Parathyroid adenoma (tissue), 2 donors: ENCODE results near the gene MAPK8IP3.

Experiments used
- H2AFZ ChIP-seq: fragments of 300-600 bp; sonication (generic); one replicate; pipeline ENCODE4 v1.7.0; 2017; ENCODE audit warnings: antibody characterized with exemption, mild to moderate bottlenecking
- H3K27ac ChIP-seq: fragments of 300-600 bp; sonication (generic); one replicate; pipeline ENCODE4 v1.7.0; 2017
- H3K27me3 ChIP-seq: fragments of 300-600 bp; sonication (generic); one replicate; pipeline ENCODE4 v1.7.0; 2017; ENCODE audit warnings: low read length; ENCODE audit not compliant: control insufficient read depth, insufficient read depth
- H3K36me3 ChIP-seq: fragments of 300-600 bp; sonication (generic); one replicate; pipeline ENCODE4 v1.7.0; 2017; ENCODE audit warnings: low read length; ENCODE audit not compliant: control insufficient read depth, insufficient read depth
- H3K4me1 ChIP-seq: fragments of 300-600 bp; sonication (generic); one replicate; pipeline ENCODE4 v1.7.0; 2017; ENCODE audit warnings: control low read depth
- H3K4me2 ChIP-seq: fragments of 300-600 bp; sonication (generic); one replicate; pipeline ENCODE4 v1.7.0; 2017; ENCODE audit warnings: low read length
- H3K4me3 ChIP-seq: fragments of 300-600 bp; sonication (generic); one replicate; pipeline ENCODE4 v1.7.0; 2017; ENCODE audit warnings: low read depth, low read length
- H3K79me2 ChIP-seq: fragments of 300-600 bp; sonication (generic); one replicate; pipeline ENCODE4 v1.7.0; 2017; ENCODE audit warnings: control low read depth
- H3K9ac ChIP-seq: fragments of 300-600 bp; sonication (generic); one replicate; pipeline ENCODE4 v1.7.0; 2017; ENCODE audit warnings: mild to moderate bottlenecking
- H3K9me3 ChIP-seq: fragments of 300-600 bp; sonication (generic); one replicate; pipeline ENCODE4 v1.7.0; 2017; ENCODE audit warnings: low read length; ENCODE audit not compliant: control insufficient read depth
- TF ChIP-seq, protein P1 (sequence below): fragments of 300-600 bp; sonication (generic); IDR thresholded peaks from one replicate; pipeline ENCODE4 v1.7.0; 2017; ENCODE audit warnings: antibody characterized with exemption, mild to moderate bottlenecking
- donor health status: primary hyperparathyroidism.

MAPK8IP3 gene

GRCh38 chr16:1687427-1688316 is 18.3 kb upstream of the MAPK8IP3 start:
- Histone ChIP-seq H3K9ac (no peak overlapping the region), H3K79me2 (peaks cover 18% of the 10 kb centered on the region), H3K4me2 (no peak overlapping the region), H3K27me3 (no peaks in the 10 kb centered on the region), H3K9me3 (no peaks in the 10 kb centered on the region), H3K4me1 (no peaks in the 10 kb centered on the region), H3K36me3 (no peaks in the 10 kb centered on the region), H3K27ac (no peak overlapping the region), H3K4me3 (no peak overlapping the region), H2AFZ (no peak overlapping the region)
- TF ChIP-seq, protein P1, sequence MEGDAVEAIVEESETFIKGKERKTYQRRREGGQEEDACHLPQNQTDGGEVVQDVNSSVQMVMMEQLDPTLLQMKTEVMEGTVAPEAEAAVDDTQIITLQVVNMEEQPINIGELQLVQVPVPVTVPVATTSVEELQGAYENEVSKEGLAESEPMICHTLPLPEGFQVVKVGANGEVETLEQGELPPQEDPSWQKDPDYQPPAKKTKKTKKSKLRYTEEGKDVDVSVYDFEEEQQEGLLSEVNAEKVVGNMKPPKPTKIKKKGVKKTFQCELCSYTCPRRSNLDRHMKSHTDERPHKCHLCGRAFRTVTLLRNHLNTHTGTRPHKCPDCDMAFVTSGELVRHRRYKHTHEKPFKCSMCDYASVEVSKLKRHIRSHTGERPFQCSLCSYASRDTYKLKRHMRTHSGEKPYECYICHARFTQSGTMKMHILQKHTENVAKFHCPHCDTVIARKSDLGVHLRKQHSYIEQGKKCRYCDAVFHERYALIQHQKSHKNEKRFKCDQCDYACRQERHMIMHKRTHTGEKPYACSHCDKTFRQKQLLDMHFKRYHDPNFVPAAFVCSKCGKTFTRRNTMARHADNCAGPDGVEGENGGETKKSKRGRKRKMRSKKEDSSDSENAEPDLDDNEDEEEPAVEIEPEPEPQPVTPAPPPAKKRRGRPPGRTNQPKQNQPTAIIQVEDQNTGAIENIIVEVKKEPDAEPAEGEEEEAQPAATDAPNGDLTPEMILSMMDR = no peak

- peaks cover 15% of the 10 kb centered on the region for H3K79me2 ChIP-seq
- no peak overlapping the region for H3K4me2 ChIP-seq
- TF ChIP-seq, protein P1 = no peak
- no peaks in the 10 kb centered on the region for H3K27me3 ChIP-seq
- no peaks in the 10 kb centered on the region for H3K36me3 ChIP-seq
- no peaks in the 10 kb centered on the region for H3K4me1 ChIP-seq
- H2AFZ ChIP-seq = no peak overlapping the region
- no peak overlapping the region for H3K4me3 ChIP-seq
- no peak overlapping the region for H3K27ac ChIP-seq
- H3K9me3 ChIP-seq = no peaks in the 10 kb centered on the region
- no peak overlapping the region for H3K9ac ChIP-seq
These were observed 17.0 kb upstream of the MAPK8IP3 start for GRCh38 chr16:1688807-1689560.

GRCh38 chr16:1689853-1690252 is 16.1 kb upstream of the MAPK8IP3 start:
- no peak overlapping the region for H3K4me3 ChIP-seq
- H3K9me3 ChIP-seq = no peaks in the 10 kb centered on the region
- no peak overlapping the region for H3K27ac ChIP-seq
- TF ChIP-seq, protein P1 = no peak
- no peaks in the 10 kb centered on the region for H3K4me1 ChIP-seq
- no peak overlapping the region for H2AFZ ChIP-seq
- no peaks in the 10 kb centered on the region for H3K27me3 ChIP-seq
- no peak overlapping the region for H3K4me2 ChIP-seq
- peaks cover 13% of the 10 kb centered on the region for H3K79me2 ChIP-seq
- H3K36me3 ChIP-seq = no peaks in the 10 kb centered on the region
- no peak overlapping the region for H3K9ac ChIP-seq

DNA sequence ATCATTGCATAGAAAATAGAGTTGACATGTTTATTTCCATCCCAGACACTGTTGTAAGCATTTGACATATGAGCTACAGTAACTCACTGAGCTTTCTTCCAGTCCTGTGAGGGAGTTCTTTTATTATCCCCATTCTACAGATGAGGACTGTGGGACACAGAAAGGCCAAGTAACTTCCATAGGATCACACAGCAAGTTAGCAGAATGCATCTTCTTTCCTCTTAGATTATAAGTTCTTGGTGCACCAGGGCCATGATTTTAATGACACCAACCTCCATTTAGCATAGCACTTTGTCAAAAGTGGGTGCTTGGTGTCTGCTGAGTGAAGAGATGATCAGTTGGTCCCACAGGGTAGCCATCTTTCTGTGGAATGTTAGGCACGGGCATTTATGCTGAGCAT is 15.2 kb upstream of the MAPK8IP3 start:
- no peak overlapping the region for H3K4me2 ChIP-seq
- H3K9ac ChIP-seq = no peak overlapping the region
- H3K27ac ChIP-seq = no peak overlapping the region
- no peak overlapping the region for H3K4me3 ChIP-seq
- TF ChIP-seq, protein P1 = no peak
- peaks cover 11% of the 10 kb centered on the region for H3K79me2 ChIP-seq
- H3K36me3 ChIP-seq = no peaks in the 10 kb centered on the region
- no peaks in the 10 kb centered on the region for H3K4me1 ChIP-seq
- H3K9me3 ChIP-seq = no peaks in the 10 kb centered on the region
- H2AFZ ChIP-seq = no peak overlapping the region
- H3K27me3 ChIP-seq = no peaks in the 10 kb centered on the region
